Medulla oblongata (tissue), 1 donor: ENCODE results near the gene SPATA4.

ENCODE experiments used
- DNase-seq: peaks from one replicate; pipeline ENCODE4 v3.0.0-alpha.2; 2015; ENCODE audit errors: extremely low spot score

Gene SPATA4

DNA sequence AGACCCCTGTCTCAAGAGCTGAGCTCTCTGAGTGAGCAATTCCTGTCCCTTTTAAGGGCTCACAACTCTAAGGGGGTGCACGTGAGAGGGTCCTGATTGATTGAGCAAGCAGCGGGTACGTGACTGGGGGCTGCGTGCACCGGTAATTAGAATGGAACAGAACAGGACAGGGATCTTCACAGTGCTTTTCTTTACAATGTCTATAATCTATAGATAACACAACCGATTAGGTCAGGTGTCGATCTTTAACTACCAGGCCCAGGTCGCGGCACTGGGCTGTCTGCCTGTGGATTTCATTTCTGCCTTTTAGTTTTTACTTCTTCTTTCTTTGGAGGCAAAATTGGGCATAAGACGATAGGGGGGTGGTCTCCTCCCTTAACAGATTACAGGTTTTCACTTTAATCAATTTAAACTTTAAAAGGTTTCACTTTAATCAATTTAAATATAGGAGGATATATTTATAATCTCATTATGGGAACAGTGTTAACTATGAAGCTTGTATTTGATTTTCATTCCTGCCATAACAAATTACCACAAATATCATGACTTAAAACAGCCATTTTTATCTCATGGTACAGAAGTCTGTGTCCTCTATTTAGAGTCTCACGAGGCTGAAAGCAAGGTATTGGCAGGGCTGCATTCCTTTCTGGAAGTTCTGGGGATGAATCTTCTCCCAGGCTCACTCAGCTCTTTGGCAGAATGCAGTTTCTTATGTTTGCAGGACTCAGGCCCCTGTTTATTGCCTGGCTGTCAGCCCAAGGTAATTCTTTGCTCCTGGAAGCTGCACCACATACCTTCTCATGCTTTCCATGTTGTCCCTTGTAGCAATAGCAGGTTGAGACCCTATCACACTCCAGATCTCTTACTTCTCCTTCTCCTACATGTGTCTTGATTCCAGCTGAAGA lies 5.2 kb downstream of the SPATA4 start:
- DNase-seq = no peak

- DNase-seq = no peak
Measured at GRCh38 chr4:176188654-176189053, 6.7 kb downstream of the SPATA4 start.

DNA sequence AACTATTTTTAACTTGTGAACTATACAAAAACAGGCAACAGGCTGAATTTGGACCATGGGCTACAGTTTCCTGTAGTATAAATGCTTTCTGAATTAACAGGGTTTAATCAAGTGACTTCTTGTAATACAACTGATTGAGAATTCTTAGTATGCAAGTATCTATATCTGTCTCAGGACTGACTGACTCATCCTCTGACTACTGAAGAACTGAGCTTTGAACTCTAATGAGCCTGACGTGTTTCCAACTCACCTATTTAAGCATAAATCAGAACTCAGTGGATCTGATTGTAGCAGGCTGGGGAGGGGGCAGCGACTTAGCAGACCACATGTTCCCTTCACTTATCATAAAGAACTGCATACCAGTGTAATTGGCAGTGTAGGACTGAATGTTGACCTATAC lies 7.8 kb downstream of the SPATA4 start:
- DNase-seq = no peak

- no peak for DNase-seq
Measured at GRCh38 chr4:176186671-176187395, 8.6 kb downstream of the SPATA4 start.

- DNase-seq = no peak
Measured at GRCh38 chr4:176186067-176186466, 9.3 kb downstream of the SPATA4 start.

DNA sequence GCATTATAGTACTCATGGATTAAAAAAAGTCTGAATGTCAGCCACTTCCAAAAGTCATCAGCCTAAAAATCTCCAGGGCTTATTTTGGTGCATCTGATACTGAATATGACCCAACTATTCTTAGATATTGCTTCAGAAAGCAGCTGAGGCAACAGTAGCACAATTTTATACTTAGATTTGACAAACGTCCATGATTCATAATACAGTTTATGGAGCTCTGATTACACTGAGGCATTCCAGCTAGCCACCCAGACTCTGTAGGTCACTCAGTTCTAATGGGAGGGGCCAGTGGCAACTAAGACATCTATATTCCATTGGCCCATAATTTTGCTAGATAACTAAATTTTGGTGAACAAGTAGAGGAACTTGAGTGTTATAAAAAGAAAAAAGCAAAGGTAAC lies 10.3 kb downstream of the SPATA4 start:
- DNase-seq = no peak

DNA sequence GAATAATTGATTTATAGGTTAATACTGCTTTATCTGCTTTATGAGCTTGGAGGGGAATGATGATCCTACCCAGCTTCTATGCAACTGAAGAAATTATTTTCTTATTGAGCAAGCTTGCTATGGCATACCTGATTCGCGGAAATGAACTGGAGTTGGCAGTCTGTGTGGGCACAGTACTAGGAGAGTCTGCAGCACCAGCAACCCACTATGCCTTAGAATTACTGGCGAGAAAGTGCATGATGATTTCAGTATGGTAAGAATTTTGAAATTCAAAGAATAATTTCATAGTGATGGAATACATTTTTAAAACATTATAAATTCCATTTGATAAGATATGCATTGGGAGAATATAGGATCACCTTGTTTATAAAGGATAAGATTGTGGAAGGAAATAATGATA lies 32.3 kb downstream of the SPATA4 start:
- no peak for DNase-seq

DNA sequence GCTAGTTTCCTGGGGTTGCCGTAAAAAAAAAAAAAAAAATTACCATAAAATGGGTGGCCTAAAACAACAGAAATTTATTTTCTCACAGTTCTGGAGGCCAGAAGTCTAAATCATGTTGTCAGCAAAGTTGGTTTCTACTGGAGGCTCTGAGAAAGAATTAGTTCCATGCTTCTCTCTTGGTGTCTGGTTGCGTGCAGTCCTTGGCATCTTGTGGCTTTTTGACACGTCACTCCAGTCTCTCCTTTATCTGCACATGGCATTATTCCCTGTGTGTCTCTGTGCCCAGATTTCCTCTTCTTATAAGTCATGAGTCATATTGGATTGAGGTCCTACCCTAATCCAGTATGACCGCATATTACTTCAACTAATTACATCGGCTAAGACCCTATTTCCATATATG lies 38.7 kb downstream of the SPATA4 start:
- no peak for DNase-seq

- no peak for DNase-seq
Measured at GRCh38 chr4:176153124-176153523, 42.3 kb downstream of the SPATA4 start.

DNA sequence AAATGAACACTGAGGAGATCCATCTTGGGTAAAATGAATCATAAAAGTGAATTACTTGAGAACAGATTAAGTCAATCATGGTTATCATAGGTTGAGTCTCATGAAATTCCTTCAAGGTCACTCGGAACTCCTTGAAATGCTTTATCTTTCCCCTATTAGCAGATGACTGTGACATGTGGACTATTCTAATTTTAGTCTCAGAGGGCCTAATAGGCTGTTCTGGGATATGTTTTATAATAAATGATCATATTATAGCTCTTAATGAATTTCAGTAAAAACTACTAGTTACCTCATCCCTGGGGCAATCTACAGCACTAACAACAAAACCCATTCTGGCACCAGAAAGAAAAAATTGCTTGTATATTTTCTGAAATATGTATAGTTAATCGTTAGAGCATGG lies 44.7 kb downstream of the SPATA4 start:
- no peak for DNase-seq

- DNase-seq = peak; percentile 10
Measured at GRCh38 chr4:176150356-176150682, 45.1 kb downstream of the SPATA4 start.

GRCh38 chr4:176149680-176150355 lies 45.6 kb downstream of the SPATA4 start:
- no peak for DNase-seq

DNA sequence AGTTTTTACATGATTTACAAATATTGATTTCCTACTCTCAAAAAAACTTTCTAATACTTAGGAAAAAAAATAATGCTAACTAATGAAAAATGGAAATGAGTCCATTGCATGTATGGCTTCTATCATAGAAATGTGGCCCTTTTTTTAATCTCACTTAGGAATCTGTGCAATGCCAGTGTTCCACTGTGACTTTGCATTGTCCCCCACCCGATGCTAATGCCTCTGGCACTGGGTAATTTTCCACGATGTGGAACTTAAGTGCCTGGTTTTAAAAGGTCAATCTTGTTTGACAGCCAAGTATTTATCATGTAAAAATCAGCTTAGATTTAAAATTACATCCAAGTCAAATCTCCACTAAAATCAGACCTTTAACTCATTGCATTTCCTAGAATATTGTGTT lies 53.1 kb downstream of the SPATA4 start:
- no peak for DNase-seq

- no peak for DNase-seq
Measured at GRCh38 chr4:176139518-176139917, 55.9 kb downstream of the SPATA4 start.

DNA sequence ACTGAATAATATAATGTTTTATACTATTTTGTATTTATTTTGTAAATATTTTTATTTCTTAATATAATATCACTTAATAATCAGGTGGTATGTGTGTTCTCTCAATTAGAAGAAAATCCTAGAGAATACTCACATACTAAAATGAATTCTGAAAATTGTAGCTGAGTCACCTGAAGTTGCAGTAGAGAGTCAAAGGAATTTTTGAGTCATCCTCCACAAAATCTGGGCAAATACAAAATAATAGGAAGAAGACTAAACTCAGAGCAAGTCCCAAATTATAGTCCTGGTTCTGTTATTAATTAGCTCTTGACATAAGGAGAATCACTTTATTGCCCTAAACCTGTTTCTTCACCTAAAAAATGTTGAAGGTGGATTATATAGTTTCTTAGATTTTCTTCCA lies 57.8 kb downstream of the SPATA4 start:
- DNase-seq = no peak

GRCh38 chr4:176134670-176135069 lies 60.7 kb downstream of the SPATA4 start:
- no peak for DNase-seq
